ENCODE data around the gene KRT82.

DNA sequence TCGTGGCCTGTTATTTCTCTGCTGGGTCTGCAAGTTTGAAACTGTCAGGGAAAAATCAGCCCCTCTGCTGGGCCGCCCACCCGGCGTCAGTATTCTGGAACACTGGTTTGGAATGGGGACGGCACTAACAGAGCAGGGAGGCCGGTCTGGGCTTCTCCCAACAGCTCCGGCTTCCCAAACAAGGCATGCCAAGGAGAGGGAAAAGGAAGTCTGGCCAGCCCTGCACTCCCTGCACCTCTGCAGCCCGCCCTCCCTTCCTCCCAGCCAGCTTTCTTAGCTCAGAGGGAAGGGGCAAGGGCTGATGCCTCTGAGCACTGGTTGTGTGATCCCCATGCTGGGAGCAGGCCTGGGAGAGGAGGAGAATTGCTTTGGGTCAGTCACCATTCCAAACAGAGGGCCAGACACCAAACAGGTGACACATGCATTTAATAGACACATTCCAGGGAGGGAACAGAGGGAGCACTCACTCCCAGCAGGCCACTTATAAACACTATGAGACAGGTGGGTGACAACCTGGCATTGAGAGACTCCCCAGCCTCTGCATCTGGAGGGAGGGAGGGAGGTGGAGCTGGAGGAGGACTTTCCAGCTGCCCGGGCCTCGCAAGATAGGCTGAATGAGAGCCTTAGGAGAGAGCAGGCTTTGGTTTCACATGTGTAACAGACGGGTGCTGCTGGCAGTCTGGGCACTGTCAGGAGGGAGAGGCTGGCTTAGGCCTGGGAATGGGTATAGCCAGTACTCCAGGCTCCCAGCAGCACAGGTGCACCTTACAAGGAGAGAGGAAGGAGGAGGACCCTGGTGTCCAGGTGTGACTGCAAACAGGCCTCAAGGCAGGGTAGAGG, 17.7 kb upstream of the KRT82 start:
- TF ChIP-seq, protein P1, sequence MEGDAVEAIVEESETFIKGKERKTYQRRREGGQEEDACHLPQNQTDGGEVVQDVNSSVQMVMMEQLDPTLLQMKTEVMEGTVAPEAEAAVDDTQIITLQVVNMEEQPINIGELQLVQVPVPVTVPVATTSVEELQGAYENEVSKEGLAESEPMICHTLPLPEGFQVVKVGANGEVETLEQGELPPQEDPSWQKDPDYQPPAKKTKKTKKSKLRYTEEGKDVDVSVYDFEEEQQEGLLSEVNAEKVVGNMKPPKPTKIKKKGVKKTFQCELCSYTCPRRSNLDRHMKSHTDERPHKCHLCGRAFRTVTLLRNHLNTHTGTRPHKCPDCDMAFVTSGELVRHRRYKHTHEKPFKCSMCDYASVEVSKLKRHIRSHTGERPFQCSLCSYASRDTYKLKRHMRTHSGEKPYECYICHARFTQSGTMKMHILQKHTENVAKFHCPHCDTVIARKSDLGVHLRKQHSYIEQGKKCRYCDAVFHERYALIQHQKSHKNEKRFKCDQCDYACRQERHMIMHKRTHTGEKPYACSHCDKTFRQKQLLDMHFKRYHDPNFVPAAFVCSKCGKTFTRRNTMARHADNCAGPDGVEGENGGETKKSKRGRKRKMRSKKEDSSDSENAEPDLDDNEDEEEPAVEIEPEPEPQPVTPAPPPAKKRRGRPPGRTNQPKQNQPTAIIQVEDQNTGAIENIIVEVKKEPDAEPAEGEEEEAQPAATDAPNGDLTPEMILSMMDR (IDR thresholded peaks at IDR 0.05), result no peak
- TF ChIP-seq POLR2A (IDR thresholded peaks at IDR 0.05), result no peak

Measured in thyroid gland (tissue), 4 donors.